Measurements from ENCODE around the gene ERVK3-1.
A peak's percentile ranks its signal among the peaks of the same experiment; 100 is the strongest.

Gene ERVK3-1

GRCh38 chr19:58305932-58306323, 751 bp downstream of the ERVK3-1 start:
- no peak for DNase-seq

- DNase-seq: no peak
Observed at GRCh38 chr19:58307736-58308135, 2.6 kb downstream of the ERVK3-1 start.

GRCh38 chr19:58310685-58311084, 5.5 kb downstream of the ERVK3-1 start:
- peak; percentile 22 for DNase-seq

- DNase-seq: no peak
Observed at GRCh38 chr19:58311345-58311865, 6.2 kb downstream of the ERVK3-1 start.

- no peak for DNase-seq
Observed at GRCh38 chr19:58315580-58315979, 10.4 kb downstream of the ERVK3-1 start.

GRCh38 chr19:58317476-58318072, 12.4 kb downstream of the ERVK3-1 start:
- no peak for DNase-seq

- DNase-seq: no peak
Observed at GRCh38 chr19:58318297-58318696, 13.1 kb downstream of the ERVK3-1 start.

- no peak for DNase-seq
Observed at GRCh38 chr19:58319241-58319640, 14.1 kb downstream of the ERVK3-1 start.

- peak; percentile 46 for DNase-seq
Observed at GRCh38 chr19:58325311-58326022, 20.3 kb downstream of the ERVK3-1 start.

- DNase-seq: no peak
Observed at GRCh38 chr19:58326501-58326913, 21.3 kb downstream of the ERVK3-1 start.

- peak; percentile 92 for DNase-seq
Observed at GRCh38 chr19:58326914-58327726, 21.9 kb downstream of the ERVK3-1 start, which contains the start of gene ZSCAN22. Gene ZSCAN22 (plus strand): TSS chr19:58326994. CDS start chr19:58334803, 7,809 bp downstream.

GRCh38 chr19:58328999-58329398, 23.8 kb downstream of the ERVK3-1 start:
- DNase-seq: no peak

GRCh38 chr19:58330458-58330857, 25.3 kb downstream of the ERVK3-1 start:
- DNase-seq: no peak

- DNase-seq: no peak
Observed at GRCh38 chr19:58332697-58333096, 27.5 kb downstream of the ERVK3-1 start.

GRCh38 chr19:58334691-58335249, 29.6 kb downstream of the ERVK3-1 start:
- DNase-seq: no peak

- DNase-seq: no peak
Observed at GRCh38 chr19:58335630-58336029, 30.5 kb downstream of the ERVK3-1 start.

GRCh38 chr19:58336216-58336615, 31.0 kb downstream of the ERVK3-1 start:
- no peak for DNase-seq

- no peak for DNase-seq
Observed at GRCh38 chr19:58336820-58337219, 31.6 kb downstream of the ERVK3-1 start.

GRCh38 chr19:58338336-58338735, 33.2 kb downstream of the ERVK3-1 start:
- no peak for DNase-seq

- DNase-seq: no peak
Observed at GRCh38 chr19:58338825-58339558, 33.8 kb downstream of the ERVK3-1 start.

- no peak for DNase-seq
Observed at GRCh38 chr19:58345558-58345957, 40.4 kb downstream of the ERVK3-1 start.

Data from COR-L47 (cell line).